Fibroblast of skin of abdomen (primary cell): Measurements from ENCODE around the gene LHPP.

Experiments used
- DNase-seq: peaks from one replicate; pipeline ENCODE4 v3.0.0-alpha.2; 2013

The LHPP gene

DNA sequence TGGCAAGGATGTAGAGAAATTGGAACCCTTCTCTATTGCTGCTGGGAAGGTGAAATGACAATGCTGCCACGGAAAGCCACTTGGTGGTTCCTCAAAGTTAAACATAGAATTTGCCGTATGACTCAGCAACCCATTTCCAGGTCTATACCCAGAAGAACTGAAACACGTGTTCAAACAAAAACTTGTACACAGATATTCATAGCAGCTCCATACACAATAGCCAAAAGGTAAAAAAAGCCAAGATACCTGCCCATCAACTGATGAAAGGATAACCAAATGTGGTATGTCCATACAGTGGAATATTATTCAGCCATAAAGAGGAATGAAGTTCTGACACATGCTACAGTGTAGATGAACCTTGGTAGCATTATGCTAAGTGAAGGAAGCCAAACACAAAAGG is 39.1 kb downstream of the LHPP start:
- no peak for DNase-seq

DNA sequence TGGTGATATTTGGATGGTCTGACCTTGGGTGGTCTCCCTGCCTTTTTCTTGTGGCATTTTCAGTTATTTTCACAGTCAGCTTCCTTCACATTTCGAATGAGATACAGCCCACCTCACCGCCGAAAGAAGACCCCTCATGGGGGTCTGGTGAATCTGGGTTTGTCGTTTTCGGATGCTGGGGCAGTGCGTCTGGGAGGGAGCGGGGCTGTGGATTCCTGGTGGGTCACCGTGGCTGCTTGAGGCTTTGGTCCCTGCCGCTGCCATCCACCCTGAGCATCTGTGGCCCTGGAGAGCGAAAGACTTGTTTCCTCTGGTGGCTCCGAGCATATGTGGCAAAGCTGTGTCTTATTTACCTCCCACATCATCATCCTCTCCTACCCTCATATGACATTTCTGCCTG is 43.1 kb downstream of the LHPP start:
- DNase-seq: no peak

DNA sequence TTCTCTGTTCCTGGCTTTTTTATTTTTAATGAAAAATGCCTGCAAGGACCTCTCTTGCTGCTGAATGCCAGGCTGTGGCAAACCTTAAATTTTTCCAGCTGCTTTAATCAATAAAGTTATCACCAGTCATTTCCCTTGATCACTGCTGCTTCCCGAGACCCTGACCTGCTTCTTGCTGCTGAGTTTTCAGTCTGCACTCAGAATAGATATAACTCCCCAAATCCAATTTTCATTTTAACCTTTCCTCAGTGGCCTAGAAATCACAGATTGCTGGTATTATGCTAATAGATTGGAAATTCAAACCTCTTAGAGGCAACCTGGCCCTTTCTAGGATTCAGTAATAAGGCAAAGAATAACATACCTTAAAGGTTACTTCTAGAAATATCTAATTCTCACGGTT is 43.7 kb downstream of the LHPP start:
- no peak for DNase-seq

DNA sequence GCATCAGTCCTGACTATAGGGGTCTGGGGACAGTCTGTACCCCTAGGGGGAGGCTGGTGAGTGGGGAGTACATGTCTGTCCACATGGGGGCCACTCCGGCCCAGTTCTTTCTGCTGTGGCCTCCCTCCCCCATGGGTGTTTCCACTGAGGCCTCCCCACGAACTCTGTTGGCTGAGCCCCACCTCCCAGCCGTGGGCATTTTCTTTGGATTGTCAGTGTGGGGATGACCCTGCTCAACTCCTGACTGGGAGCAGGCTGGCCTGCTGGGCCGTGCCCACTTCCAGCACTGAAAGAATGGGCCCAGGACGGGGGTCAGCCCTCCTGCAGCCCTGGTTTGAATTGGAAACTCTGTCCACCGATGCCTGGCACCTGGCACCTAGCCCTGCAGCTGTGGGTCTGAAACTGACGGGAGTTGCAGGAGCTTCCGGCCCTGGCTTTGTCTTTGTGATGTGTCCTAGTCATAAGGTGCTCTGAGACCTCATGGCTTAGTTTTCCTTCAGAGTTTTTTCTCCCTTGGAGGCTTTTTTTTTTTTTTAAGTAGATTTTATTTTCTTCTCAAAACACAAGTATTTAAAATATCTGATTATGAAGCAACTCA is 46.5 kb downstream of the LHPP start:
- no peak for DNase-seq

DNA sequence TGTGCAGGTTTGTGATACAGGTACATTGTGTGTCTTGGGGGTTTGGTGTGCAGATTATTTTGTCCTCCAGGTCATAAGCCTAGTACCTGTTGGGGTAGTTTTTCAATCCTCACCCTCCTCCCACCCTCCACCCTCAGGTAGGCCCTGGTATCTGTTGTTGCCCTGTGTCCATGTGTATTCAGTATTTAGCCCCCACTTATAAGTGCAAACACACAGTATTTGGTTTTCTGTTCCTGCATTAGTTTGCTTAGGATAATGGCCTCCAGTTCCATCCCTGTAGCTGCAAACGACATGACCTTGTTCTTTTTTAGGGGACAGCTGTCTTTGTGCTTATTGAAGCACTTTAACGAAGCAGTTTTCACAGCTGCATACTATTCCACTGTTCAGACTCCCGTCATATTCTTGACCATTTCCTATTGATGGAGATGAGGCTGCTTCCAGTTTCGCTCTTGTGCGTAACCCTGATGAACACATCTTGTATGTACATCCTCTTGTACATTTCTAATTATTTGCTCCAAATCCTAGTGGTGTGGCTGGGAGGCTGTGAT is 47.4 kb downstream of the LHPP start:
- DNase-seq: no peak

DNA sequence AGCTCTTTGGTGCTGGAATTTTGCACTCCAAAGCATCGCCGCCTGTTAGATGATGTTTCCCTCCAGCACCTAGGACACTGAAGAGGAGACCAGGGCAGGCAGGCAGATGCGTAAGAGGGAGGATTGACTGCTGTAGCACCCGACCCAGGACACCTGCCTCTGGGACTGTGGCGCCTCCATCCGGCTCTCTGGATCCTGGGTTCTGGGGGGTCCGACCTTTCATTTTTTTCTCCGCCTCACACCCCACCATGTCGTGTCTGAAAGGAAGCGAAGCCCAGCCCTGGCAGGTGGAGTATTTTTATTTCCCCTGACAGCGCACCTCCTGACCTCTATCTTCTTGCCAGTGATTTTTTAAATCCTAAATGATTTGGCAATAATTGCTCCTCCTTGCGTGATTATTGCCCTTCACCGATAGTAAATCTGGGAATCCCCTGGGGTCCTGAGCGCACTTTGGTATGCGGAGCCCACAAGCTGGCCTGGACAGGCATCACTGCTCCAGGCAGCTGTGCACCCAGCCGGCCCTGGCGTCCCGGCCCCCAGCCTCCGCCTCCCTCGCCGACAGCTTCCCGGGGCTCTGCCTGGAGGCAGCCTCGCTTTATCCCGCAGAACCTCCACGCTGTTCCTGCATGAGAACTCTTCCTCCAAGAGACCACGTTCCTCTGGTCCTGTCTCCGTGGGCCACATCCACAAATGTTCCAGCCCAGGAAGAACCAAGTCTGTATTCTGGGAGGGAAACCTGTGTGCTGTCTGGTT is 48.4 kb downstream of the LHPP start:
- no peak for DNase-seq

DNA sequence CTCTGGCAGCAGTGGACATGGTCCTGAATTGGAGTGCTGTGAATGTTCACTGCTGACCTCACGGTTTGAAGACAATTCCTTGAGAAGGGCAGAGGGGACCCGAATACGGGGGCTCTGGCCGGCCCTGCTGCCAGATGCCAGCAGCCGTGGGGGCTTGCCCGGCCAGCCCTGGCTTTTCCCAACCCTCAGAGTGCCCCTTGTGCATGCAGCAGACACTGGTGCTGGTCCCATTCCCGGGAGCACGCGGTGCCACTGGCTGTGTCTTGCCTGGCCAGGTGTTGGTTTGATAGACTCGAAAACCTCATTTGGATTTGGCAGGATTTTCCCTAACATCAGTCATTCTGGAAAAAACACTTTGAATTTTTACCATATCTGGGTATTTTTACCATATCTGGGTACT is 49.1 kb downstream of the LHPP start:
- no peak for DNase-seq

DNA sequence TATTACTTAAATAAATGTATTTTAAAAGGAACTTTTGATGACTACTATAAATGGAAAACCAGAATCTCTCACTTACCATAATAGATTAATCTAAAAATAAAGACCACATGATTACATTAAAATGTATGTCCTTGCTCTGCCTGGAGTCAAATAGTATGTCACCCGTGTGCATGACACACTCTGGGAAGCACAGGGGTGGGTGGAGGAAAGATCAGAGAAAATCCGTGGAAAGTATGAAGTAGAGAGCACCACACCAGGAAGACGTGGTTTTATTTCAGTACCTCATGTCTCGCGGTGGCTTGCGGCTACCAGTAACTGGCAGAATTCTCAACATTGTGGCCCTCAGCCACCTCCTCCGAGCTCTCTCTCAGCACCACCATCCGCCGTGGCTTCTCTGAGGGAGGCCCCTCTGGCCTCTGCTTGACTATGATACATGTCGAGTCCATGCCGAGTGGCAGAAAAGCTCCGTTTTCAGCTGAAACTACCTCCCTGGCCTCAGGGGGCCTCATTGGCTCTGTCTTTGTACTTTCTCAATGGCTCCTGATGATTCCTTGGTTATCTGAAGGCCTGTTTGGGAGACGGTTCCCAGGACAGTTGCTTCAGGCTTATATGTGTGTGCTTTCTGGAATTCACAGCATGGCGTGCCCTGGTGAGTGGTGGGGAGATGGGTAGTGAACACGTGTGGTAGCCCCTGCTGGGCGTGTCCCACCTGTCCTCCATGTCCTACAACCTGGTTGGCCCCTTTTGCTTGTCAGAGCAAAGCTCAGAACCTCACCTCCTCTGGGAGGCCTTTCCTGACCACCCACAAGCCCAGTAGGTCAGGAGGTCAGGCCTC is 49.8 kb downstream of the LHPP start:
- DNase-seq: no peak

DNA sequence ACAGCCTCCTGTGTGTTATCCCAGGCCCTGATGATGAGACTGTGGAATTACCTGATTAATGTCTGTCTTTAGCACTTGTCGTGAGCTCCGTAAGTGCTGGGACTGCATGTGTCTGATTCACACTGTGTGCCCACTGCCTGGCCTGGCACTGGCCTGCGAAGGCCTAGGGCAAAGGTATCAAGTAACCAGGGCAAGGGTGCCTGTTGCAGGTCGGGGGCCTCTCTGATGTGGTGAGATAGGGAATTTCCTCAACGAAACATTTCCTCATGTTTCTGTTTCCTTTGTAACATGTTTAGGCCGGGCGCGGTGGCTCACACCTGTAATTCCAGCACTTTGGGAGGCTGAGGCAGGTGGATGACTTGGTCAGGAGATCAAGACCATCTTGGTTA is 50.4 kb downstream of the LHPP start:
- no peak for DNase-seq

DNA sequence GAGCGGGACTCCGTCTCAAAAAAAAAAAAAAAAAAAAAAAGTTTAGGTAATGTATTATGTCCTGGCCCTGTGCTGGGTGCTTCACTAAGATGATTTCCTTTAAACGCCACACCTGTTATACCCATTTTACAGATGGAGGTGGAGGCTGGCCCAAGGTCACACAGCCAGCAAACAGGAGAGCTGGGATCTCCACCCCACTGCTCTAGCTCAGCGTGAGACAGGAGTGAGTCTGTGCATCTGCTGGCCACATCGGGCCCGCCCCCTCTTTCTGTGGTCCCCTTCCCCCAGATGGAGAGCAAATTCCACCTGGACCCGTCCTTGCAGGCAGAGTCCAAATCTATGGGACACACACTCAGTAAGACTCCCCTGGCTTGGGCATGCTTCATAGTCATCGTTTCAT is 51.0 kb downstream of the LHPP start:
- no peak for DNase-seq

DNA sequence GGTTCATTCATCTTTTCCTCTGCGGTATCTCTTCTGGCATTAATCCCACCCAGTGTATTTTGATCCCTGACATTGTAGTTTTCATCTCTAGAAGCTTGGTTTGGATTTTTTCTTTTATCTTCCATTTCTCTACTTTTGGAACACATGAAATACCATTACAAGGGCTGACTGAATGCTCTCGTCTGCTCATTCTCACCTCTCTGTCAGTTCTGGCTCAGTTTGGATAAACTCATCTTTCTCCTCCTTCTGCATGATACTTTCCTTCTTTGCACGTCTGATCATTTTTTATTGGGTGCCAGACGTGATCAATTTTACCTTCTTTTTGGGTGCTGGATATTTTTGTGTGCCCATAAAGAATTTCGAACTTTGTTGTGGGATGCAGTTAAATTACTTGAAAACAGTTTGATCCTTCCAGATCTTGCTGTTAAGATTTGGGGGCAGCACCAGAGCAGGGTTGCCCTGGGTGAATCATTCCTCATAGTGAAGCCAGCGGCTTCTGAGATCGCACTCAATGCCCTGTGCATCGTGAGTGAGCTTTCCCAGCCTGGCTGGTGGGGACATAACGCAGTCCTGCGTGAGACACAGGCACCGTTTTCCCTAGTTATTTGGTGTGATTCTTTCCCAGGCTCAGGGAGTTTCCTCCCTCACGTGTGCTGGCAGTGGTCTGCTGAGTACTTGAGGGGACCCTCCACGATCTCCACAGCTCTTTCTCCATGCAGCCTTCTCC is 53.8 kb downstream of the LHPP start:
- DNase-seq: no peak

DNA sequence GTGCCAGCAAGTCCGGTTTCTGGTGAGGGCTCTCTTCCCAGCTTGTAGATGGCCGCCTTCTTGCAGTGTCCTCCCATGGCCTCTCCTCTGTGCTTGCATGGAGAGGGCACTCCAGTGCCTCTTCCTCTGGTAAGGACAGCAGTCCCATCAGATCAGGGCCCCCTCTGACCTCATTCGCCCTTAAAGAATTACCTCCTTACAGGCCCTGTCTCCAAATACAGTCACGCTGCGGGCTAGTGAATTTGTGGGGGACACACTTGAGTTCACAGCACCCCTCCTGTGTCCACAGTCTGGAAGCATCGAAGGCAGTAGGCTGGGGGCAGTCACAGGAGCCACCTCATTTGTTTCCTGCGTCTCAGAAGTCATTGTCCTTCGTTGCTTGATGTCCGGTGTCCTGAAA is 54.6 kb downstream of the LHPP start:
- no peak for DNase-seq

DNA sequence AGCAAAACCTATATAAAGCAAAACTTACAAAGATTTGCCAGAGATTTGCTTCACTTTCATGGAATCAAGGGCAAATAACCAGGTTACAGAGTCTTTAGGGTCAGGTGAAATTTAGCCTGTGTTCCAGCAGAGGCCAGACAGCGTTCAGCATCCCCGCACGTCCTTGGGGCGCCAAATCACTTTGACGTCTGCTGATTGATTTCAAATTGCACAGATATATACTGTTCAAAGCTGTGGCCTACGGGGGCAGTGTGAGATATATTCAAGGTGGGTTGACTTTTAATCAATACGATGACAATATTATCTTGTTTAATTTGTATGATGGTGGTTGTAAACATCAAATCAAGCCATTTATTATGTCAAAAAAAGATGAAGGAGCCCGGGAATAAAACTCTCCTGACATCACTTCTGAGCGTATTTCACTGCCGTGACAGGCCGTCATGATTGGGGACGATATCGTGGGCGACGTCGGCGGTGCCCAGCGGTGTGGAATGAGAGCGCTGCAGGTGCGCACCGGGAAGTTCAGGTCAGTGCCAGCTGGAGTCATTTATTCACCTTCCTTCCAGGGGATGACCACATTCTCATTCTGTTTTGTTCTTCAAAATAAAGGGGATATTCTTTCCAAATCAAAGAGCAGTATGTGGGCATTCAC is 55.2 kb downstream of the LHPP start:
- DNase-seq: no peak

DNA sequence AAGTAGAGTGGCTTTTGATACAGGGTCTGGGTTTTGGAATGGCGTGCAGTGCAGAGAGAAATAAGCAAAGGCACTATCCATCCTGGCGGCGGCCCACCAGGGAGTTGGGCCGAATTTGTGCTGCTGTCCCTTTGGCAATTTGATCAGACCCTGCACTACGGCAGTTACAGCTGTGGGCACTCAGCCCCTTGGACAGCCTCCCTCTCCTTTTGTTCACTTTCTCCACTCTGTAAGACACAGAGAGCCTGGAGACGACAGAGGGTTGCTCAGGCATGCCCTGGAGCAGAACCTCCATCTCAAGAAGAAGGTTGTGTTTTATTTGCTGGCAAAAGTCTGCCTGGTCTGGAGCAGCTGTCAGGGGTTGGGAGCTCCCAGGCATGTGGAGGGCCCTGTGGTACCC is 55.8 kb downstream of the LHPP start:
- no peak for DNase-seq

DNA sequence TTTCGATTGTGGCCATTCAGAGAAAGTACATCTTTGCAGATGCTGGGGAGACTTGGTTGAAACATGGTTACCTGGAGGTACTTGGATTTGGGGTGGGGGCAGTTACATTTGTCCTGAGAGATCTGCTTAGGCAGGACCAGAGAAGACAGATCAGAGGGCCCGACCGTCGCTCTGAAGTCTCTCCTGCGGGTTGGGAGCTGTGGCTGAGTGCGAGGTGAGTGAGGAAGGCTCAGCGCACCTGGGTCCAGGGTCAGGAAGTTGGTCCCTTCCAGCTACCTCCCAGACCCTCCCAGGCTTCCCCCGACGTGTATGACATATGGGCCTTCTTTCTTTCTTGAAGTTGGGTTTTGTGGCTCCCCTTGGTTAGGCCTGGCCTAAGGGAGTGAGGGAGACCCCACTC is 56.3 kb downstream of the LHPP start:
- DNase-seq: no peak

DNA sequence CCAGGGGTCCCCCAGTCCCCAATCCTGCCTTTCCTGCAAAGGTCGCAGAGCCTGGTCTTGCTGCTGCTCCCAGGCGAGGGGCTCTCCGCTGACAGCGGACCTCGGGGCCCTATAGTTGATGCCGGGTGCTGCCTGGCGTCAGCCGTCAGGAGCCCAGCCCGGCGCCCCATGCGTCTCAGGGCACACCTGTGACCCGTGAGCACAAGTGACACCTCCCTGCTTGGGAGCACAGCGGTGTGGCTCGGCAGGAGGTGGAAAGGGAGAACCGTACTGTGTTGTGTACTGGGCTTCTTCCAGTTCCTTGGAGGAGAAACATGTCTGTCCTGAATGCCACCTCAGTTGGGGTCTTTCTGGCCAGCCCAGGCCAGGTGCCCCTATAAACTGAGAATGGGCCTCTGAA is 56.7 kb downstream of the LHPP start:
- DNase-seq: no peak

DNA sequence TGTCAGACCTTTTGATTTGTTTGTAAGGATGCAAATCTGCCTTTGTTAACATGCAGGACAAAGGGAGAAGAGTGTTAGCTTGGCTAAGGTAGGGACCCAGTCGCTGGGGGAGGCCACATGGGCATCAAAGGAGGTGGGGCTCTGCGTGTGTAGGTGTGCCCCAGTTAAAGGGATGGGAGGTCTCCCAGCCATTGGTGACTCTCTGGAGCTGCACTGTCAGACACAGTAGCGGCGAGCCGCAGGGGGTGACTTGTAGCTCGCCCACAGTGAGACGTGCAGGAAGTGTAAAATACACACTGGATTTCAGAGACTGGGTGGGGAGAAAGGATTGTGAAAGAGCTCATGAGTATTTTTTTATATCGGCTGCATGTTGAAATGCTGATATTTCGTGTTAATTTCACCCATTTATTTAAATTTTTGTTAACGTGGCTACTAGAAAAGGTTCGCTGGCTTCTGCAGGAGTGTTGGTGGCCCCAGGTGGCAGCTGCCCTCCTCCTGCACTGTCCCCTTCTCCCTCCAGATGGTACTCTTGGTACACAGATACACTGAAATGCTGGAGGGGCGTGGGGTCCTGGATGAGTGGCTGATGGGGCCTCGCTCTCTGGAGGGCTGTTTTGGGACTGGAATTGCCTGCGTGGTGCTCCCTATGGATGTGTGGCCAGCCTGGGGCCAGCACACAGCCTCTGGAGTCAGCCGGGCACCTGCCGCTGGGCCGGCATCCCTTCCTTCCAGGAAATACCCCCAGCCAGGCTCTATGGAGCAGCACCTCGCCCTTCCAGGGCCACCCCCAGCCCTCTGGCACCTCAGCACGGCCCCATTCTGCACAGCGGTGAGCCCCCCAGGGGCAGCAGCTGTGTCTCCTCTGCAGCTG is 59.2 kb downstream of the LHPP start:
- no peak for DNase-seq

DNA sequence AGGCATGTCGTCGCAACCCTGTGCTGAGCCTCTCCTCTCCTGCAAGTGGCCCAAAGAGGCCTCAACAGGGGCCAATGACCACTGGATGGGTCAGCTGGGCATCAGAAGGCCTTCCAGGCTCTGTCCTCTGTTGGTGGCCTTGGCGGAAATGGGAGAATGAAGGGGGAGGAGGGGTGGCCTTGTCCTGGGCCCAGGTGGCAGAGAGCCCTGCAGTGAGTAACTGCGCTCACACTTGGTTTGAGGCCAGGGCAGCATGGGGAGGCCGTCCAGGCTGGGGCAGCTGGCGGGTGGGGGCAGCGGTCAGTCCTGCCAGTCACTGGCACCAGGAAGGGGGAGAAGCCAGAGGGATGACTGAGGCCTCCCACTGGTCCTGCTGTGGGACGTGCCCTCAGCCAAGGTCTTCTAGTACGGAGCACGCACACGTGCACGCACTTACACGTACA is 59.8 kb downstream of the LHPP start:
- DNase-seq: no peak

DNA sequence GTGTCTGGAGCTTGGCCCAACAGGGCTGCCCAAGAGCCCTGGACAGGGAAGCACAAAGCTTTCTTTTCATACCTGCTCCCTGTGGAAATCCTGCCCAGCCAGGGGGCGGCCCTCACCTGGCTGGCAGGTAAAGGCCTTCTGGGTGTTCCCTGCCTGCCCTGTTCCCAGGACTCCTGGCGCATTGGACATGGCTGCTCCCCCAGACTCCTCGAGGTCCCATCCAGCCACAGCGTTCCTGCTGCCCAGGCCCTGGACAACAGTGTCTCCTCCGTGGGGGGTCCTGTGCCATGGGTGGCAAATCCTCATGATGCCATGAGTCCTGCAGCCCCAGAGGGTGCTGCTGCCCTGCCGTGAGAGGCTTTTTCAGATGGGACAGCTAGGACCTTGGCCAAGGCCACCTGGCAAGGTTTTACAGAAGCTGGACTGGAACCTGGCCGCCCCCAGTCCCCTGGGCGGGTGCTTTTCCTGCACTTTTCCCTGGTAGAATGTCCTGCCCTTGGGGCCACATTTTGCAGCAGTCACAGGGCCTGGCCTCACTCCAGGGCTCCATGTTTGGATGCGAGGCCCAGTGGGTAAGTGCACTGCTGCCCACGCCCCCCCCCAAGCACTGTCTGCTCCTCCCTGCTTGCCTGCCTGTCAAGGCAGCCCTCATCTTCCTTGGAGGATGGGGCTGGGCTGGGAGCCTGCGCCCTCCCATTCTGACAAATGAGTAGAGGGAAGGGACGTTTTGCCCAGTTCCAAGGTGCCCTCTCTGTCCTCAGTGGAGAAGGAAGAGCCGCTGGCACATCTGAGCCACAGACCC is 60.7 kb downstream of the LHPP start:
- DNase-seq: no peak
